WTC11 (cell line): ENCODE results near the gene FSD2.

Experiments
- CTCF ChIP-seq: fragments of 200-600 bp; IDR thresholded peaks from 2 replicates; pipeline ENCODE4 v1.8.0; 2022; ENCODE audit warnings: antibody characterized with exemption
- TF ChIP-seq, protein P1 (sequence below): sonication (generic); formaldehyde crosslinking; IDR thresholded peaks from 2 replicates; pipeline ENCODE4 v1.8.0; 2022; ENCODE audit warnings: mild to moderate bottlenecking, missing genetic modification reagents

GRCh38 chr15:82737975-82738374 is 67.9 kb downstream of the FSD2 start:
- TF ChIP-seq CTCF = no peak
- TF ChIP-seq, protein P1, sequence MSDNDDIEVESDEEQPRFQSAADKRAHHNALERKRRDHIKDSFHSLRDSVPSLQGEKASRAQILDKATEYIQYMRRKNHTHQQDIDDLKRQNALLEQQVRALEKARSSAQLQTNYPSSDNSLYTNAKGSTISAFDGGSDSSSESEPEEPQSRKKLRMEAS (CRISPR knock-in tag) = no peak
